ENCODE measurements around the gene GPAM.

GRCh38 chr10:112191791-112192190 is 8.2 kb upstream of the GPAM start:
- TF ChIP-seq, protein P1, sequence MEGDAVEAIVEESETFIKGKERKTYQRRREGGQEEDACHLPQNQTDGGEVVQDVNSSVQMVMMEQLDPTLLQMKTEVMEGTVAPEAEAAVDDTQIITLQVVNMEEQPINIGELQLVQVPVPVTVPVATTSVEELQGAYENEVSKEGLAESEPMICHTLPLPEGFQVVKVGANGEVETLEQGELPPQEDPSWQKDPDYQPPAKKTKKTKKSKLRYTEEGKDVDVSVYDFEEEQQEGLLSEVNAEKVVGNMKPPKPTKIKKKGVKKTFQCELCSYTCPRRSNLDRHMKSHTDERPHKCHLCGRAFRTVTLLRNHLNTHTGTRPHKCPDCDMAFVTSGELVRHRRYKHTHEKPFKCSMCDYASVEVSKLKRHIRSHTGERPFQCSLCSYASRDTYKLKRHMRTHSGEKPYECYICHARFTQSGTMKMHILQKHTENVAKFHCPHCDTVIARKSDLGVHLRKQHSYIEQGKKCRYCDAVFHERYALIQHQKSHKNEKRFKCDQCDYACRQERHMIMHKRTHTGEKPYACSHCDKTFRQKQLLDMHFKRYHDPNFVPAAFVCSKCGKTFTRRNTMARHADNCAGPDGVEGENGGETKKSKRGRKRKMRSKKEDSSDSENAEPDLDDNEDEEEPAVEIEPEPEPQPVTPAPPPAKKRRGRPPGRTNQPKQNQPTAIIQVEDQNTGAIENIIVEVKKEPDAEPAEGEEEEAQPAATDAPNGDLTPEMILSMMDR (IDR thresholded peaks at IDR 0.05), result no peak
- TF ChIP-seq POLR2A (IDR thresholded peaks at IDR 0.05), result no peak

Measured in vagina (tissue), 2 donors.